ENCODE results near the gene DRC3.

DRC3 gene

GRCh38 chr17:18028114-18028951 lies 55.7 kb downstream of the DRC3 start:
- Histone ChIP-seq H3K9ac (ENCODE audit: low read length) (no peak overlapping the region), H3K4me1 (ENCODE audit: control insufficient read depth, insufficient read depth, low read length) (peaks cover 29% of the 10 kb centered on the region), H3K27me3 (replicated peaks; ENCODE audit: control insufficient read depth, insufficient read depth, low read length) (no peaks in the 10 kb centered on the region), H3K9me3 (ENCODE audit: control insufficient read depth, low read length) (no peaks in the 10 kb centered on the region), H3K36me3 (ENCODE audit: control insufficient read depth, insufficient read depth, low read length, severe bottlenecking) (no peaks in the 10 kb centered on the region), H3K4me3 (ENCODE audit: low read length) (no peak overlapping the region)
- DNase-seq (ENCODE audit: low read depth): no peak

- no peak for DNase-seq (ENCODE audit: low read depth)
- no peaks in the 10 kb centered on the region for H3K27me3 ChIP-seq (replicated peaks; ENCODE audit: control insufficient read depth, insufficient read depth, low read length)
- no peak overlapping the region for H3K4me3 ChIP-seq (ENCODE audit: low read length)
- no peak overlapping the region for H3K9ac ChIP-seq (ENCODE audit: low read length)
- no peaks in the 10 kb centered on the region for H3K9me3 ChIP-seq (ENCODE audit: control insufficient read depth, low read length)
- H3K4me1 ChIP-seq (ENCODE audit: control insufficient read depth, insufficient read depth, low read length): peaks cover 29% of the 10 kb centered on the region
- no peaks in the 10 kb centered on the region for H3K36me3 ChIP-seq (ENCODE audit: control insufficient read depth, insufficient read depth, low read length, severe bottlenecking)
Observed at GRCh38 chr17:18028952-18029540, 56.4 kb downstream of the DRC3 start.

- H3K36me3 ChIP-seq (ENCODE audit: control insufficient read depth, insufficient read depth, low read length, severe bottlenecking): no peaks in the 10 kb centered on the region
- no peaks in the 10 kb centered on the region for H3K27me3 ChIP-seq (replicated peaks; ENCODE audit: control insufficient read depth, insufficient read depth, low read length)
- no peak overlapping the region for H3K4me3 ChIP-seq (ENCODE audit: low read length)
- peaks cover 10% of the 10 kb centered on the region for H3K4me1 ChIP-seq (ENCODE audit: control insufficient read depth, insufficient read depth, low read length)
- no peaks in the 10 kb centered on the region for H3K9me3 ChIP-seq (ENCODE audit: control insufficient read depth, low read length)
- no peak for DNase-seq (ENCODE audit: low read depth)
- peak overlapping the region; percentile 18 for H3K9ac ChIP-seq (ENCODE audit: low read length)
Observed at GRCh38 chr17:18031955-18032354, 59.3 kb downstream of the DRC3 start.

- Histone ChIP-seq H3K9ac (ENCODE audit: low read length) (no peak overlapping the region), H3K4me1 (ENCODE audit: control insufficient read depth, insufficient read depth, low read length) (peaks cover 16% of the 10 kb centered on the region), H3K27me3 (replicated peaks; ENCODE audit: control insufficient read depth, insufficient read depth, low read length) (no peaks in the 10 kb centered on the region), H3K4me3 (ENCODE audit: low read length) (no peak overlapping the region), H3K36me3 (ENCODE audit: control insufficient read depth, insufficient read depth, low read length, severe bottlenecking) (no peaks in the 10 kb centered on the region), H3K9me3 (ENCODE audit: control insufficient read depth, low read length) (no peaks in the 10 kb centered on the region)
- peak; percentile 92 for DNase-seq (ENCODE audit: low read depth)
Observed at GRCh38 chr17:18033442-18034099, 60.9 kb downstream of the DRC3 start.

- DNase-seq (ENCODE audit: low read depth): no peak
- H3K4me3 ChIP-seq (ENCODE audit: low read length): no peak overlapping the region
- H3K36me3 ChIP-seq (ENCODE audit: control insufficient read depth, insufficient read depth, low read length, severe bottlenecking): no peaks in the 10 kb centered on the region
- no peaks in the 10 kb centered on the region for H3K27me3 ChIP-seq (replicated peaks; ENCODE audit: control insufficient read depth, insufficient read depth, low read length)
- H3K9me3 ChIP-seq (ENCODE audit: control insufficient read depth, low read length): no peaks in the 10 kb centered on the region
- H3K4me1 ChIP-seq (ENCODE audit: control insufficient read depth, insufficient read depth, low read length): peaks cover 22% of the 10 kb centered on the region
- no peak overlapping the region for H3K9ac ChIP-seq (ENCODE audit: low read length)
Observed at GRCh38 chr17:18035704-18036103, 63.0 kb downstream of the DRC3 start.

GRCh38 chr17:18037486-18037885 lies 64.8 kb downstream of the DRC3 start:
- Histone ChIP-seq H3K4me3 (ENCODE audit: low read length) (no peak overlapping the region), H3K9ac (ENCODE audit: low read length) (peak overlapping the region; percentile 93), H3K27me3 (replicated peaks; ENCODE audit: control insufficient read depth, insufficient read depth, low read length) (no peaks in the 10 kb centered on the region), H3K9me3 (ENCODE audit: control insufficient read depth, low read length) (no peaks in the 10 kb centered on the region), H3K4me1 (ENCODE audit: control insufficient read depth, insufficient read depth, low read length) (peaks cover 31% of the 10 kb centered on the region), H3K36me3 (ENCODE audit: control insufficient read depth, insufficient read depth, low read length, severe bottlenecking) (no peaks in the 10 kb centered on the region)
- DNase-seq (ENCODE audit: low read depth): no peak

- DNase-seq (ENCODE audit: low read depth): peak; percentile 36
- Histone ChIP-seq H3K36me3 (ENCODE audit: control insufficient read depth, insufficient read depth, low read length, severe bottlenecking) (no peaks in the 10 kb centered on the region), H3K27me3 (replicated peaks; ENCODE audit: control insufficient read depth, insufficient read depth, low read length) (no peaks in the 10 kb centered on the region), H3K9me3 (ENCODE audit: control insufficient read depth, low read length) (no peaks in the 10 kb centered on the region), H3K9ac (ENCODE audit: low read length) (peak overlapping the region; percentile 93), H3K4me3 (ENCODE audit: low read length) (peak overlapping the region; percentile 98), H3K4me1 (ENCODE audit: control insufficient read depth, insufficient read depth, low read length) (peaks cover 33% of the 10 kb centered on the region)
Observed at GRCh38 chr17:18038149-18038850, 65.6 kb downstream of the DRC3 start.

- peak within 1 kb of the TSS; percentile 98 for H3K4me3 ChIP-seq (ENCODE audit: low read length)
- no peaks in the 10 kb centered on the region for H3K36me3 ChIP-seq (ENCODE audit: control insufficient read depth, insufficient read depth, low read length, severe bottlenecking)
- H3K9me3 ChIP-seq (ENCODE audit: control insufficient read depth, low read length): no peaks in the 10 kb centered on the region
- DNase-seq (ENCODE audit: low read depth): peak; percentile 100
- H3K27me3 ChIP-seq (replicated peaks; ENCODE audit: control insufficient read depth, insufficient read depth, low read length): no peaks in the 10 kb centered on the region
- peaks cover 34% of the 10 kb centered on the region for H3K4me1 ChIP-seq (ENCODE audit: control insufficient read depth, insufficient read depth, low read length)
- peak within 1 kb of the TSS; percentile 93 for H3K9ac ChIP-seq (ENCODE audit: low read length)
Observed at GRCh38 chr17:18038861-18039534, 66.3 kb downstream of the DRC3 start, which contains the start of the genes ATPAF2 and GID4. ATPAF2 (minus strand) TSS chr17:18039168; CDS start chr17:18039013, 155 bp downstream. GID4 (plus strand) TSS chr17:18039408; CDS start chr17:18039465, 57 bp downstream.

- peak overlapping the region; percentile 98 for H3K4me3 ChIP-seq (ENCODE audit: low read length)
- peaks cover 34% of the 10 kb centered on the region for H3K4me1 ChIP-seq (ENCODE audit: control insufficient read depth, insufficient read depth, low read length)
- no peak for DNase-seq (ENCODE audit: low read depth)
Observed at GRCh38 chr17:18039535-18040260, 67.0 kb downstream of the DRC3 start.

GRCh38 chr17:18040261-18040858 lies 67.7 kb downstream of the DRC3 start:
- Histone ChIP-seq H3K9ac (ENCODE audit: low read length) (peak overlapping the region; percentile 92), H3K36me3 (ENCODE audit: control insufficient read depth, insufficient read depth, low read length, severe bottlenecking) (peaks cover 5% of the 10 kb centered on the region), H3K27me3 (replicated peaks; ENCODE audit: control insufficient read depth, insufficient read depth, low read length) (no peaks in the 10 kb centered on the region), H3K9me3 (ENCODE audit: control insufficient read depth, low read length) (no peaks in the 10 kb centered on the region), H3K4me1 (ENCODE audit: control insufficient read depth, insufficient read depth, low read length) (peaks cover 34% of the 10 kb centered on the region), H3K4me3 (ENCODE audit: low read length) (peak overlapping the region; percentile 98)
- DNase-seq (ENCODE audit: low read depth): peak; percentile 3

More at GRCh38 chr17:18039535-18040260, 67.0 kb downstream of the DRC3 start:
- no peaks in the 10 kb centered on the region for H3K27me3 ChIP-seq (replicated peaks; ENCODE audit: control insufficient read depth, insufficient read depth, low read length)
- peak overlapping the region; percentile 92 for H3K9ac ChIP-seq (ENCODE audit: low read length)
- no peaks in the 10 kb centered on the region for H3K9me3 ChIP-seq (ENCODE audit: control insufficient read depth, low read length)
- H3K36me3 ChIP-seq (ENCODE audit: control insufficient read depth, insufficient read depth, low read length, severe bottlenecking): no peaks in the 10 kb centered on the region

Data from adipocyte (in vitro differentiated cells).